Uterus (tissue), 2 donors: ENCODE results near the gene RNF208.

ENCODE experiments used
- POLR2A ChIP-seq, 2 donors: fragments of 450-650 bp; IDR thresholded peaks; one replicate each; pipeline ENCODE4 v1.6.1; 2016; ENCODE audit warnings: antibody characterized with exemption in 2 of 2, mild to moderate bottlenecking in 1 of 2, moderate library complexity in 1 of 2
- TF ChIP-seq, protein P1 (sequence below), 4 experiments: fragments of 200-600 bp in 2 of 4; fragments of 450-650 bp in 2 of 4; sonication (generic) in 2 of 4; IDR thresholded peaks; one replicate each; pipeline ENCODE4 v1.5.1; 2016 to 2019; ENCODE audit warnings: antibody characterized with exemption in 4 of 4, mild to moderate bottlenecking in 2 of 4, moderate library complexity in 1 of 4

DNA sequence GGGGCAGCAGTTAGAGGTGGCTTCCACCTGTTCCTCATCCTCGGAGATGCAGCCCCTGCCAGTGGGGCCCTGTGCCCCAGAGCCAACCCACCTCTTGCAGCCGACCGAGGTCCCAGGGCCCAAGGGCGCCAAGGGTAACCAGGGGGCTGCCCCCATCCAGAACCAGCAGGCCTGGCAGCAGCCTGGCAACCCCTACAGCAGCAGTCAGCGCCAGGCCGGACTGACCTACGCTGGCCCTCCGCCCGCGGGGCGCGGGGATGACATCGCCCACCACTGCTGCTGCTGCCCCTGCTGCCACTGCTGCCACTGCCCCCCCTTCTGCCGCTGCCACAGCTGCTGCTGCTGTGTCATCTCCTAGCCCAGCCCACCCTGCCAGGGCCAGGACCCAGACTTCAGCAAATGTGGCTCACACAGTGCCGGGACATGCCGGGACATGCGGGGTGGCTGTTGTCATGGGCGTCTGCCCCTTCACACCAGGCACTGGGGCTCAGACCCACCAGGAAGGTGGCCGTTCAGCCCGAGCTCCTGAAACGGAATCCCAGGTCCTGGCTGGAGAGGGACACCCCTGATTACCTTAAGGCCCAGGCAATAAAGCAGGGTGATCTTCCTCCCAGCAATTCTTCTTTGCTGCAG is 3.8 kb upstream of the RNF208 start:
- TF ChIP-seq POLR2A (IDR thresholded peaks at IDR 0.05), result no peak
- TF ChIP-seq, protein P1, sequence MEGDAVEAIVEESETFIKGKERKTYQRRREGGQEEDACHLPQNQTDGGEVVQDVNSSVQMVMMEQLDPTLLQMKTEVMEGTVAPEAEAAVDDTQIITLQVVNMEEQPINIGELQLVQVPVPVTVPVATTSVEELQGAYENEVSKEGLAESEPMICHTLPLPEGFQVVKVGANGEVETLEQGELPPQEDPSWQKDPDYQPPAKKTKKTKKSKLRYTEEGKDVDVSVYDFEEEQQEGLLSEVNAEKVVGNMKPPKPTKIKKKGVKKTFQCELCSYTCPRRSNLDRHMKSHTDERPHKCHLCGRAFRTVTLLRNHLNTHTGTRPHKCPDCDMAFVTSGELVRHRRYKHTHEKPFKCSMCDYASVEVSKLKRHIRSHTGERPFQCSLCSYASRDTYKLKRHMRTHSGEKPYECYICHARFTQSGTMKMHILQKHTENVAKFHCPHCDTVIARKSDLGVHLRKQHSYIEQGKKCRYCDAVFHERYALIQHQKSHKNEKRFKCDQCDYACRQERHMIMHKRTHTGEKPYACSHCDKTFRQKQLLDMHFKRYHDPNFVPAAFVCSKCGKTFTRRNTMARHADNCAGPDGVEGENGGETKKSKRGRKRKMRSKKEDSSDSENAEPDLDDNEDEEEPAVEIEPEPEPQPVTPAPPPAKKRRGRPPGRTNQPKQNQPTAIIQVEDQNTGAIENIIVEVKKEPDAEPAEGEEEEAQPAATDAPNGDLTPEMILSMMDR (IDR thresholded peaks at IDR 0.05), result no peak
